Natural killer cell (primary cell): ENCODE data around the gene TRPC5OS. TPM values are rescaled to one million over a fixed set of nuclear protein-coding genes. Genes with fewer than 3 reads are reported as not detected.

Experiments
- ATAC-seq, 3 donors: fragments of 150-1000 bp in 2 of 3; fragments of 200-7000 bp in 1 of 3; cut with Tn5 transposase; 1 replicate in 1 of 3; 2 replicates in 2 of 3; pipeline ENCODE4 v1.10.0; 2021; ENCODE audit warnings: mild to moderate bottlenecking in 2 of 3, moderate library complexity in 2 of 3
- DNase-seq, 2 donors: peaks; one replicate each; pipeline versions ENCODE4 v3.0.0 to v3.0.0-alpha.2; 2013 to 2021; ENCODE audit warnings: mixed read lengths in 1 of 2
- H3K27ac ChIP-seq: one replicate; pipeline ENCODE4 v1.5.1; 2013; ENCODE audit warnings: mild to moderate bottlenecking, low read length
- H3K27me3 ChIP-seq: one replicate; pipeline ENCODE4 v1.6.1; 2013; ENCODE audit warnings: low read length; ENCODE audit not compliant: control insufficient read depth, insufficient read depth
- H3K36me3 ChIP-seq: one replicate; pipeline ENCODE4 v1.6.1; 2013; ENCODE audit warnings: low read length; ENCODE audit not compliant: control insufficient read depth, insufficient read depth
- H3K4me1 ChIP-seq: one replicate; pipeline ENCODE4 v1.6.1; 2013; ENCODE audit warnings: low read length; ENCODE audit not compliant: control insufficient read depth, insufficient read depth
- H3K4me3 ChIP-seq: one replicate; pipeline ENCODE4 v1.5.1; 2013; ENCODE audit warnings: low read length
- H3K9me3 ChIP-seq: one replicate; pipeline ENCODE4 v1.6.1; 2013; ENCODE audit warnings: low read length; ENCODE audit not compliant: control insufficient read depth, insufficient read depth
- H3K27ac Mint-ChIP-seq, 2 donors: one replicate each; pipeline ENCODE4 v1.8.0; 2022; ENCODE audit warnings: mild to moderate bottlenecking in 2 of 2, mixed read lengths in 2 of 2, moderate library complexity in 1 of 2
- H3K27me3 Mint-ChIP-seq, 2 donors: one replicate each; pipeline ENCODE4 v1.8.0; 2022; ENCODE audit warnings: low read depth in 2 of 2, mixed read lengths in 2 of 2
- H3K36me3 Mint-ChIP-seq: one replicate; pipeline ENCODE4 v1.8.0; 2022; ENCODE audit warnings: mixed read lengths
- H3K4me1 Mint-ChIP-seq, 2 donors: one replicate each; pipeline ENCODE4 v1.8.0; 2022; ENCODE audit warnings: mixed read lengths in 2 of 2
- H3K4me3 Mint-ChIP-seq: one replicate; pipeline ENCODE4 v1.8.0; 2022; ENCODE audit warnings: mild to moderate bottlenecking, moderate library complexity, mixed read lengths
- H3K9me3 Mint-ChIP-seq, 2 donors: one replicate each; pipeline ENCODE4 v1.8.0; 2022; ENCODE audit warnings: mixed read lengths in 2 of 2
- CTCF ChIP-seq: fragments of 200-600 bp; IDR thresholded peaks from one replicate; pipeline ENCODE4 v1.8.0; 2022; ENCODE audit warnings: antibody characterized with exemption
- WGBS: methylation state at CpG from one replicate; pipeline ENCODE4 v1.1.7; 2013; ENCODE audit warnings: missing lambda C conversion rate; ENCODE audit not compliant: insufficient coverage; 5-methylcytosine and 5-hydroxymethylcytosine counted together
- intact Hi-C: fragments of 100-400 bp; cut with micrococcal nuclease; formaldehyde crosslinking; loops from one replicate; pipeline ENCODE4 v1.14.2; 2022
- total RNA-seq, 4 donors: library from RNA; stranded (reverse); fragments of 120-200 nt in 1 of 4; gene quantifications; one replicate each; pipeline versions ENCODE4 v1.2.3 to v1.2.4, GENCODE V29; 2013 to 2022

Gene TRPC5OS
- total RNA-seq, 3 donors from 2014 or later (not counting 1 experiment from before 2014, with no cell fraction given) = not detected

DNA sequence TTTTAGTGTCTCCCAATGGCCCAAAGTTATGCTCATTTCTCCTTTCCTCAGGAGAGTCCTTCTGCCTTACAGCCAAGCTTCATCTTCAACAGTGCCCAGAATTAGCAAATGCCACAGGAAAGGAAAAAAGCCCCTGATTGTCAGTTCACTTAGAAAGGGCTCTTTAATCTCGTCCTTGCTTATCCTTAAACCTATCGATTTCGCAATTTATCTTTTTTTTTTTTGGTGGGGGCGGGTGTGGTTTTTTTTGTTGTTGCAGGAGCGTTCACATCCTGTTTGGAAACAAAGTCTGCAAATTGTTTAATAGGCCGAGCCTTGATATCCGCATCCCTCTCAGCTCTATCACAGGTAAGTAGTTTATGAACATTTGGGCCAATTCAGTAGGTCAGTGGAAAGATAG is 20.2 kb downstream of the TRPC5OS start:
- 87% methylated on average over 3 of the region's 7 CpGs for WGBS
- no peaks in the 10 kb centered on the region for H3K9me3 ChIP-seq
- H3K27ac ChIP-seq = no peak overlapping the region
- Mint-ChIP-seq H3K4me3 (no peak overlapping the region), H3K36me3 (no peaks in the 10 kb centered on the region), H3K27me3 (peaks cover 0 to 13% of the 10 kb centered on the region in 2 donors), H3K27ac (no peak overlapping the region), H3K4me1 (no peaks in the 10 kb centered on the region), H3K9me3 (no peaks in the 10 kb centered on the region)
- intact Hi-C loops = no loop called here
- no peak overlapping the region for H3K4me3 ChIP-seq
- no peaks in the 10 kb centered on the region for H3K36me3 ChIP-seq
- no peaks in the 10 kb centered on the region for H3K27me3 ChIP-seq
- TF ChIP-seq CTCF = no peak
- no peaks in the 10 kb centered on the region for H3K4me1 ChIP-seq
- ATAC-seq (no peak), DNase-seq (no peak)

DNA sequence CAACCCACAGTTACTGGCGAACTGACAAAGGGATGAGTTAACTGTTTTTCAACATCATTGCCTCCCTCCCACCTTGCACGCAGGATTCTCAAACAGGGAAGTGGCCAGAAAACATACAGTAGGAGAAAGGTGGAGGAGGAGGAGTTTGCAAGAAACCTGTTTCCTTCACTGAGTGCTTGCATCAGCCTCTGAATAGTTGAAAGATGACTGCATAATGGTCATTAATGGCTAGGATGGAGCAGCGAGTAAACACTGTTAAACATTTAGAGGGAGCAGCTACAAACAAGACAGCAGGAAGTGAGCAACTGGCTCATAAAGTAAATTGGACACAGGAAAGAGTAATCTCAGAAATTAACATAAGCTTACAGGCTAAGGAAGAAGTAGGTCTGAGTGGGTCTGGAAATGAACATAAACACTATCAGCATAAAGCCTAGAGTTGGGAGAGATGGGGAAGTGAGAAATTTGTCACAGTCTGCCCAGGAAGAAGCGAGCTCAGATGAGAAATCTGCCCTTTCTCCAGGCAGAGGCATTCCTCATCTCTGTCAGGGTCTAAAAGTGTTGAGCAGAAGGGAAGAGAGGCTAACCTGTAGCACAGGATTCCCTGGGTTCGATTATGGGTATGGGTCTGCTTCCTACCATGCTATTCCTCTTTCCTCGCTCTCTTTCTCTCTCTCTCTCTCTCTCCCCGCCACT is 38.6 kb downstream of the TRPC5OS start:
- no peak overlapping the region for H3K4me3 Mint-ChIP-seq
- H3K36me3 ChIP-seq = no peaks in the 10 kb centered on the region
- no peaks in the 10 kb centered on the region for H3K27me3 ChIP-seq
- H3K4me3 ChIP-seq = no peak overlapping the region
- H3K9me3 ChIP-seq = no peaks in the 10 kb centered on the region
- DNase-seq = no peak
- no peaks in the 10 kb centered on the region for H3K4me1 Mint-ChIP-seq
- no peak for TF ChIP-seq CTCF
- H3K27ac ChIP-seq = no peak overlapping the region
- no peaks in the 10 kb centered on the region for H3K36me3 Mint-ChIP-seq
- no peaks in the 10 kb centered on the region for H3K27me3 Mint-ChIP-seq
- WGBS = 72% methylated on average over 5 of the region's 7 CpGs
- H3K9me3 Mint-ChIP-seq = peaks cover 0 to 2% of the 10 kb centered on the region in 2 donors
- no peak overlapping the region for H3K27ac Mint-ChIP-seq
- ATAC-seq = no peak
- H3K4me1 ChIP-seq = no peaks in the 10 kb centered on the region
- intact Hi-C loops = no loop called here

- no peak for TF ChIP-seq CTCF
- no peaks in the 10 kb centered on the region for H3K27me3 ChIP-seq
- H3K4me3 ChIP-seq = no peak overlapping the region
- intact Hi-C loops = no loop called here
- Mint-ChIP-seq H3K27me3 (no peaks in the 10 kb centered on the region), H3K4me3 (no peak overlapping the region), H3K4me1 (no peaks in the 10 kb centered on the region), H3K9me3 (peaks cover 0 to 2% of the 10 kb centered on the region in 2 donors), H3K36me3 (no peaks in the 10 kb centered on the region), H3K27ac (no peak overlapping the region)
- no peaks in the 10 kb centered on the region for H3K4me1 ChIP-seq
- no peaks in the 10 kb centered on the region for H3K9me3 ChIP-seq
- ATAC-seq (no peak), DNase-seq (no peak)
- no peak overlapping the region for H3K27ac ChIP-seq
- no peaks in the 10 kb centered on the region for H3K36me3 ChIP-seq
These were observed 41.6 kb downstream of the TRPC5OS start for GRCh38 chrX:111917591-111917990.

DNA sequence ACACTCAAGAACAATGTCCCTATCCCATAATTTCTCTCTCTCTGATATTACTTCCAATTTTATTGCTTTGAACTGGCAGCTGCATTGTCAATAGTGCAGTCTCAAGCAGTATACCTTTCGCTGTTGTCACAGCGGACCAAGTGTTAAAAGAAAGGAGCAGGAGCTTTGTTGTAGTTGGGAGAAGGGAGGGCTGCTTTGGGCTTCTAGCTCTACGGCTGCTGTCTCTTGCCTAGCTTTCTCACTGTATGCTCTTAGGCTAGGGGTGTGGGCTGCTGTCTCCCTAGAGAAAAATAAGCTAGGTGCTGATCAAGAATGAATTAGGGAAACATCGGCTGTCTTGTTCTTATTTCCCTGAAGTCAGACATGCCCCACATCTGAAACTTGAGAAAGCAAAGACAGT is 52.5 kb downstream of the TRPC5OS start:
- Histone ChIP-seq H3K4me3 (no peak overlapping the region), H3K9me3 (no peaks in the 10 kb centered on the region), H3K27me3 (no peaks in the 10 kb centered on the region), H3K27ac (no peak overlapping the region), H3K36me3 (no peaks in the 10 kb centered on the region), H3K4me1 (no peaks in the 10 kb centered on the region)
- ATAC-seq = no peak
- H3K36me3 Mint-ChIP-seq = no peaks in the 10 kb centered on the region
- 71% methylated on average over 1 of the region's 4 CpGs for WGBS
- no peak overlapping the region for H3K27ac Mint-ChIP-seq
- no peak overlapping the region for H3K4me3 Mint-ChIP-seq
- peaks cover 0 to 2% of the 10 kb centered on the region in 2 donors for H3K9me3 Mint-ChIP-seq
- no peaks in the 10 kb centered on the region for H3K27me3 Mint-ChIP-seq
- H3K4me1 Mint-ChIP-seq = no peaks in the 10 kb centered on the region
- DNase-seq = no peak
- intact Hi-C loops = no loop called here
- TF ChIP-seq CTCF = no peak
